SK-N-SH (cell line): ENCODE measurements around the gene POLR3B. TPM values are rescaled to one million over a fixed set of nuclear protein-coding genes. Genes with fewer than 3 reads are reported as not detected.
A peak's percentile ranks its signal among the peaks of the same experiment; 100 is the strongest.

Experiments used
- CTCF ChIA-PET: fragments of 300-600, 350-600 bp; formaldehyde crosslinking; extraction: SDS; loops from one replicate; lab custom pipeline; 2021; lab: Yijun Ruan, JAX
- POLR2A ChIA-PET: fragments of 350-600 bp; sonication (Branson Sonifier 250); formaldehyde crosslinking; extraction: SDS; loops from one replicate; lab custom pipeline; 2020; ENCODE audit warnings: antibody characterized with exemption, inconsistent platforms; lab: Yijun Ruan, JAX
- DNase-seq: peaks from one replicate; pipeline ENCODE4 v3.0.0; 2012
- H2AFZ ChIP-seq: fragments of 200-600 bp; sonication (generic); 2 replicates; pipeline ENCODE4 v1.8.1; 2016; ENCODE audit warnings: antibody characterized with exemption, mild to moderate bottlenecking, low read depth
- H3F3A ChIP-seq: fragments of 200-600 bp; sonication (generic); replicated peaks from 2 replicates; pipeline ENCODE3; 2016; ENCODE audit warnings: antibody characterized with exemption, mild to moderate bottlenecking; ENCODE audit not compliant: insufficient read depth
- H3K27ac ChIP-seq, 2 experiments: fragments of 200-500 bp in 1 of 2; fragments of 200-600 bp in 1 of 2; sonication (Bioruptor generic) in 1 of 2; sonication (generic), shearing (Covaris generic) in 1 of 2; 2 replicates each; pipeline versions ENCODE4 v1.5.1 to v1.6.1; 2014 to 2016; ENCODE audit warnings: low read depth in 2 of 2, inconsistent platforms in 1 of 2, low read length in 1 of 2, mild to moderate bottlenecking in 1 of 2, mixed read lengths in 1 of 2
- H3K27me3 ChIP-seq: fragments of 200-600 bp; sonication (generic), shearing (Covaris generic); 2 replicates; pipeline ENCODE4 v1.6.1; 2016; ENCODE audit warnings: mixed run types; ENCODE audit not compliant: insufficient read depth
- H3K36me3 ChIP-seq, 2 experiments: fragments of 200-500 bp in 1 of 2; fragments of 200-600 bp in 1 of 2; sonication (Bioruptor generic) in 1 of 2; sonication (generic) in 1 of 2; replicated peaks in 1 of 2; 2 replicates each; pipeline versions ENCODE3 to v1.5.1; 2014 to 2016; ENCODE audit warnings: low read length in 1 of 2, mild to moderate bottlenecking in 1 of 2; ENCODE audit not compliant: insufficient read depth in 2 of 2, control insufficient read depth in 1 of 2
- H3K4me1 ChIP-seq, 2 experiments: fragments of 200-500 bp in 1 of 2; fragments of 200-600 bp in 1 of 2; sonication (Bioruptor generic) in 1 of 2; sonication (generic), shearing (Covaris generic) in 1 of 2; 2 replicates each; pipeline versions ENCODE4 v1.5.1 to v1.6.1; 2014 to 2016; ENCODE audit warnings: low read depth in 1 of 2, low read length in 1 of 2, mixed run types in 1 of 2; ENCODE audit not compliant: insufficient read depth in 2 of 2, control insufficient read depth in 1 of 2
- H3K4me2 ChIP-seq: fragments of 200-600 bp; sonication (generic), shearing (Covaris generic); 2 replicates; pipeline ENCODE4 v1.6.1; 2017; ENCODE audit warnings: mixed run types
- H3K4me3 ChIP-seq, 2 experiments: fragments of 200-500 bp in 1 of 2; fragments of 200-600 bp in 1 of 2; sonication (Bioruptor generic) in 1 of 2; sonication (generic), shearing (Covaris generic) in 1 of 2; 2 replicates each; pipeline versions ENCODE4 v1.5.1 to v1.8.1; 2014 to 2016; ENCODE audit warnings: low read depth in 2 of 2, inconsistent platforms in 1 of 2, low read length in 1 of 2, mild to moderate bottlenecking in 1 of 2, mixed read lengths in 1 of 2, moderate library complexity in 1 of 2
- H3K79me2 ChIP-seq: fragments of 200-600 bp; sonication (generic); 2 replicates; pipeline ENCODE4 v1.8.1; 2017; ENCODE audit warnings: mild to moderate bottlenecking; ENCODE audit not compliant: insufficient read depth
- H3K9ac ChIP-seq: fragments of 200-600 bp; sonication (generic); 2 replicates; pipeline ENCODE4 v1.6.1; 2017; ENCODE audit warnings: mixed run types
- H3K9me2 ChIP-seq: fragments of 200-600 bp; sonication (generic); 2 replicates; pipeline ENCODE4 v1.6.1; 2017; ENCODE audit warnings: mixed run types
- H3K9me3 ChIP-seq: fragments of 200-600 bp; sonication (generic); 2 replicates; pipeline ENCODE4 v1.6.1; 2017; ENCODE audit warnings: mixed run types, mild to moderate bottlenecking, moderate library complexity
- H4K20me1 ChIP-seq: fragments of 200-600 bp; sonication (generic); 2 replicates; pipeline ENCODE4 v1.6.1; 2017; ENCODE audit warnings: mild to moderate bottlenecking, mixed run types; ENCODE audit not compliant: insufficient read depth
- FOSL2 ChIP-seq: IDR thresholded peaks from 2 replicates; pipeline ENCODE4 v1.4.0; 2012; ENCODE audit warnings: low read depth, mild to moderate bottlenecking, moderate library complexity, borderline replicate concordance
- FOXJ3 ChIP-seq: sonication (generic); formaldehyde crosslinking; IDR thresholded peaks from 2 replicates; pipeline ENCODE4 v1.5.1; 2020; ENCODE audit warnings: mild to moderate bottlenecking, missing genetic modification reagents
- FOXM1 ChIP-seq: IDR thresholded peaks from 2 replicates; pipeline ENCODE4 v1.4.0; 2012; ENCODE audit warnings: low read depth, mild to moderate bottlenecking
- GABPA ChIP-seq: IDR thresholded peaks from 2 replicates; pipeline ENCODE4 v1.4.0; 2012; ENCODE audit warnings: low read depth, mild to moderate bottlenecking
- GATA2 ChIP-seq: sonication (generic); formaldehyde crosslinking; IDR thresholded peaks from 2 replicates; pipeline ENCODE4 v1.5.0; 2020; ENCODE audit warnings: mild to moderate bottlenecking, missing genetic modification reagents
- JUND ChIP-seq: IDR thresholded peaks from 2 replicates; pipeline ENCODE4 v1.4.0; 2012
- MXI1 ChIP-seq: IDR thresholded peaks from 2 replicates; pipeline ENCODE4 v1.6.1; 2012; ENCODE audit warnings: mild to moderate bottlenecking, low read depth, low read length, improper control_type of control experiment
- RAD21 ChIP-seq: IDR thresholded peaks from 2 replicates; pipeline ENCODE4 v1.6.1; 2012; ENCODE audit warnings: mild to moderate bottlenecking, low read length
- RCOR1 ChIP-seq: fragments of 150-350 bp; IDR thresholded peaks from 2 replicates; pipeline ENCODE4 v1.6.1; 2017; ENCODE audit warnings: antibody characterized with exemption, low read length
- TEAD4 ChIP-seq: IDR thresholded peaks from 2 replicates; pipeline ENCODE4 v1.4.0; 2012; ENCODE audit warnings: mild to moderate bottlenecking, borderline replicate concordance; ENCODE audit not compliant: insufficient read depth
- WGBS: methylation state at CpG from one replicate; pipeline ENCODE4 v1.1.6; 2017; ENCODE audit warnings: low lambda C conversion rate; 5-methylcytosine and 5-hydroxymethylcytosine counted together
- polyA plus RNA-seq, 3 experiments: library from polyadenylated mRNA; depleted of rRNA; stranded (reverse); fragments of >200 nt; gene quantifications; 2 replicates each; pipeline ENCODE4 v1.2.3, GENCODE V29; 2012
- TF ChIP-seq, protein P1 (sequence below): IDR thresholded peaks from 2 replicates; pipeline ENCODE4 v1.4.0; 2012; ENCODE audit warnings: low read depth
- TF ChIP-seq, protein P2 (sequence below): IDR thresholded peaks from 2 replicates; pipeline ENCODE4; 2012
- TF ChIP-seq, protein P3 (sequence below): IDR thresholded peaks from 2 replicates; pipeline ENCODE4 v1.6.1; 2012; ENCODE audit warnings: mild to moderate bottlenecking, low read depth, low read length, moderate library complexity
- TF ChIP-seq, protein P4 (sequence below): fragments of 200-600 bp; sonication (generic); IDR thresholded peaks from 2 replicates; pipeline ENCODE4 v1.6.1; 2017; ENCODE audit warnings: antibody characterized with exemption, mild to moderate bottlenecking, moderate library complexity
- TF ChIP-seq, protein P5 (sequence below): fragments of 150-350 bp; IDR thresholded peaks from 2 replicates; pipeline ENCODE4 v1.6.1; 2017; ENCODE audit warnings: antibody characterized with exemption, low read length, low read depth, borderline replicate concordance

The POLR3B gene
- polyA plus RNA-seq, 1 of the 3 experiments (the other 2 are of a cell fraction): 3.3 TPM

DNA sequence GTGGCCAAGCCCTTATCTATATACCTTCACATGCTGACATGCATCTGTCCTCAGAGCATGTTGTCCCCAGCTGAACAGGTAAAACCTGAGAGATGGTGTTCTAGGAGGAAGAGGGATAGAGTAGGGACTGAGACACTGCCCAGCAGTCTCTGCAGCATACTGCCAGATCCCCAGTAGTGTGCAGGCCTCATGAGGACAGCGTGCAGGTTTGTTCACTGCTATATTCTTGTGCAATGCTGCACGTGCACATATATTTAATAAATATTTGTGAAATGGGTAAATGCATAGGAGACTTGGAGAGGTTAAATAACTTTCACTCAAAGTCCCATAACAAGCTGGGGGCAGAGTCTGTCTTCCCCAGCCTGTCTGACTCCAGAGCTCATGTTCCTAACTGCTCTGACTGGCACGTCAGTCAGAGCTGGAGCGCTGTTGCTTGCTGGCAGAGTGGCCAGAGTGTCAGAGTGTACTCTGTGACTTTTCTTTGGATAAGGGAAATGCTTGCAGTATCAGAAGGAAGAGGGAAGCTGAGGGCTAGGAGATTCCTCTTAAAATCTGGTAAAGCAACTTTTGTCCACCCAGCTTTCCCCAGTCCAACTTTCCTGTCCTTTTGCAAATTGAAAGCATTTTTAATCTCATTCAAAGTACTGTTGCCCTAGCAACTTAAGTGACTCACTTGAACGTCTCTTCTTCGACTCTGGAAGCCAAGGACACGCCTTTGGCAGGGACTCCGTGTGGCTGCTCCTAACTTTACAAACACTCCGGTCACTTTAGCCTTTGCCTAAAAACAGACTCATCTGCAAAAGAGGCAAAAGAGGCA, 14.9 kb upstream of the POLR3B start:
- Histone ChIP-seq H3K36me3 (peaks cover 5 to 9% of the 10 kb centered on the region in 2 experiments), H3K9me3 (no peaks in the 10 kb centered on the region), H3K27me3 (no peaks in the 10 kb centered on the region), H3K27ac (peak overlapping the region; percentile 7 to 71; a peak in 3 of 4 replicates), H3K9ac (peak overlapping the region; percentile 38; the same call in 1 of the 2 replicates), H3K9me2 (no peaks in the 10 kb centered on the region), H3K4me1 (peaks cover 4 to 6% of the 10 kb centered on the region in 2 experiments; a peak in 3 of 4 replicates), H3F3A (peaks cover 10% of the 10 kb centered on the region), H3K4me3 (peak overlapping the region; percentile 26 to 42; a peak in 1 of 4 replicates), H3K4me2 (peak overlapping the region; percentile 77), H4K20me1 (no peaks in the 10 kb centered on the region), H2AFZ (peak overlapping the region; percentile 42; the same call in 1 of the 2 replicates), H3K79me2 (no peaks in the 10 kb centered on the region)
- TF ChIP-seq, protein P1, sequence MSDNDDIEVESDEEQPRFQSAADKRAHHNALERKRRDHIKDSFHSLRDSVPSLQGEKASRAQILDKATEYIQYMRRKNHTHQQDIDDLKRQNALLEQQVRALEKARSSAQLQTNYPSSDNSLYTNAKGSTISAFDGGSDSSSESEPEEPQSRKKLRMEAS: 0 out of 2 replicates have a peak, but pooled peaks have one; percentile 23
- no peak for TF ChIP-seq MXI1
- TF ChIP-seq, protein P2, sequence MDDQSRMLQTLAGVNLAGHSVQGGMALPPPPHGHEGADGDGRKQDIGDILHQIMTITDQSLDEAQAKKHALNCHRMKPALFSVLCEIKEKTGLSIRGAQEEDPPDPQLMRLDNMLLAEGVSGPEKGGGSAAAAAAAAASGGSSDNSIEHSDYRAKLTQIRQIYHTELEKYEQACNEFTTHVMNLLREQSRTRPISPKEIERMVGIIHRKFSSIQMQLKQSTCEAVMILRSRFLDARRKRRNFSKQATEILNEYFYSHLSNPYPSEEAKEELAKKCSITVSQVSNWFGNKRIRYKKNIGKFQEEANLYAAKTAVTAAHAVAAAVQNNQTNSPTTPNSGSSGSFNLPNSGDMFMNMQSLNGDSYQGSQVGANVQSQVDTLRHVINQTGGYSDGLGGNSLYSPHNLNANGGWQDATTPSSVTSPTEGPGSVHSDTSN: peak; percentile 60
- TF ChIP-seq RCOR1: no peak
- TF ChIP-seq FOSL2: peak; percentile 39; the same call in 1 of the 2 replicates
- no peak for TF ChIP-seq TEAD4
- peak; percentile 20; the same call in 1 of the 2 replicates for TF ChIP-seq JUND
- no peak for DNase-seq
- CTCF ChIA-PET: interaction anchor here (1.1 to 4.4 kb wide), 2 partner anchors 15 to 577 kb away, joined by 3 to 21 read pairs; partner anchors contain the start of gene POLR3B
- WGBS: 28% methylated on average over 9 of the region's 9 CpGs
- POLR2A ChIA-PET: no interaction called here

DNA sequence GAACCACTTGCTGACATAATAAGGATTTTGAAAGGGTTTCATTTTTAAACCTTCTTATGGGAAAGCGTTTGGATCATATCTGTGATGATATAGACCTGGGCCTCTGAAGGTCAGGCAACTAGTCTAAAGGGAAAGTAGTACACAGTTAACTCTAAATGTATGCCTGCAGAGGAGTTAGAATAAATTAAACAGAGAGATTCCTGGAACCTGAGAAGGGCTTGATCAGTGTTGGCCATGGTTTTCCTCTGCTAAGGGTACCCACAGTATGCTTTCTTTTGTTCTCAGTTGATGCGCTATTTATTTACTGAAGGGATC, 14.4 kb upstream of the POLR3B start:
- no peaks in the 10 kb centered on the region for H3K9me3 ChIP-seq
- peak overlapping the region; percentile 42; the same call in 1 of the 2 replicates for H2AFZ ChIP-seq
- H4K20me1 ChIP-seq: no peaks in the 10 kb centered on the region
- peak overlapping the region; percentile 38; the same call in 1 of the 2 replicates for H3K9ac ChIP-seq
- H3K27me3 ChIP-seq: no peaks in the 10 kb centered on the region
- peak overlapping the region; percentile 77 for H3K4me2 ChIP-seq
- no peaks in the 10 kb centered on the region for H3K79me2 ChIP-seq
- H3F3A ChIP-seq: peaks cover 10% of the 10 kb centered on the region
- ChIA-PET POLR2A (no interaction called here), CTCF (interaction anchor here (1.1 to 4.4 kb wide), 2 partner anchors 14 to 576 kb away, joined by 3 to 21 read pairs; partner anchors contain the start of gene POLR3B)
- 84% methylated on average over 2 of the region's 2 CpGs for WGBS
- H3K27ac ChIP-seq: peak overlapping the region; percentile 7 to 71; a peak in 3 of 4 replicates
- H3K4me3 ChIP-seq: peak overlapping the region; percentile 26 to 42; a peak in 1 of 4 replicates
- H3K36me3 ChIP-seq: peaks cover 5 to 9% of the 10 kb centered on the region in 2 experiments
- DNase-seq: no peak
- no peaks in the 10 kb centered on the region for H3K9me2 ChIP-seq
- peaks cover 4 to 6% of the 10 kb centered on the region in 2 experiments; a peak in 3 of 4 replicates for H3K4me1 ChIP-seq
- TF ChIP-seq GABPA: no peak
- TF ChIP-seq FOXJ3: no peak
- TF ChIP-seq FOXM1: no peak
- TF ChIP-seq, protein P3, sequence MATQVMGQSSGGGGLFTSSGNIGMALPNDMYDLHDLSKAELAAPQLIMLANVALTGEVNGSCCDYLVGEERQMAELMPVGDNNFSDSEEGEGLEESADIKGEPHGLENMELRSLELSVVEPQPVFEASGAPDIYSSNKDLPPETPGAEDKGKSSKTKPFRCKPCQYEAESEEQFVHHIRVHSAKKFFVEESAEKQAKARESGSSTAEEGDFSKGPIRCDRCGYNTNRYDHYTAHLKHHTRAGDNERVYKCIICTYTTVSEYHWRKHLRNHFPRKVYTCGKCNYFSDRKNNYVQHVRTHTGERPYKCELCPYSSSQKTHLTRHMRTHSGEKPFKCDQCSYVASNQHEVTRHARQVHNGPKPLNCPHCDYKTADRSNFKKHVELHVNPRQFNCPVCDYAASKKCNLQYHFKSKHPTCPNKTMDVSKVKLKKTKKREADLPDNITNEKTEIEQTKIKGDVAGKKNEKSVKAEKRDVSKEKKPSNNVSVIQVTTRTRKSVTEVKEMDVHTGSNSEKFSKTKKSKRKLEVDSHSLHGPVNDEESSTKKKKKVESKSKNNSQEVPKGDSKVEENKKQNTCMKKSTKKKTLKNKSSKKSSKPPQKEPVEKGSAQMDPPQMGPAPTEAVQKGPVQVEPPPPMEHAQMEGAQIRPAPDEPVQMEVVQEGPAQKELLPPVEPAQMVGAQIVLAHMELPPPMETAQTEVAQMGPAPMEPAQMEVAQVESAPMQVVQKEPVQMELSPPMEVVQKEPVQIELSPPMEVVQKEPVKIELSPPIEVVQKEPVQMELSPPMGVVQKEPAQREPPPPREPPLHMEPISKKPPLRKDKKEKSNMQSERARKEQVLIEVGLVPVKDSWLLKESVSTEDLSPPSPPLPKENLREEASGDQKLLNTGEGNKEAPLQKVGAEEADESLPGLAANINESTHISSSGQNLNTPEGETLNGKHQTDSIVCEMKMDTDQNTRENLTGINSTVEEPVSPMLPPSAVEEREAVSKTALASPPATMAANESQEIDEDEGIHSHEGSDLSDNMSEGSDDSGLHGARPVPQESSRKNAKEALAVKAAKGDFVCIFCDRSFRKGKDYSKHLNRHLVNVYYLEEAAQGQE: no peak
- TF ChIP-seq, protein P4, sequence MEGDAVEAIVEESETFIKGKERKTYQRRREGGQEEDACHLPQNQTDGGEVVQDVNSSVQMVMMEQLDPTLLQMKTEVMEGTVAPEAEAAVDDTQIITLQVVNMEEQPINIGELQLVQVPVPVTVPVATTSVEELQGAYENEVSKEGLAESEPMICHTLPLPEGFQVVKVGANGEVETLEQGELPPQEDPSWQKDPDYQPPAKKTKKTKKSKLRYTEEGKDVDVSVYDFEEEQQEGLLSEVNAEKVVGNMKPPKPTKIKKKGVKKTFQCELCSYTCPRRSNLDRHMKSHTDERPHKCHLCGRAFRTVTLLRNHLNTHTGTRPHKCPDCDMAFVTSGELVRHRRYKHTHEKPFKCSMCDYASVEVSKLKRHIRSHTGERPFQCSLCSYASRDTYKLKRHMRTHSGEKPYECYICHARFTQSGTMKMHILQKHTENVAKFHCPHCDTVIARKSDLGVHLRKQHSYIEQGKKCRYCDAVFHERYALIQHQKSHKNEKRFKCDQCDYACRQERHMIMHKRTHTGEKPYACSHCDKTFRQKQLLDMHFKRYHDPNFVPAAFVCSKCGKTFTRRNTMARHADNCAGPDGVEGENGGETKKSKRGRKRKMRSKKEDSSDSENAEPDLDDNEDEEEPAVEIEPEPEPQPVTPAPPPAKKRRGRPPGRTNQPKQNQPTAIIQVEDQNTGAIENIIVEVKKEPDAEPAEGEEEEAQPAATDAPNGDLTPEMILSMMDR: no peak
- TF ChIP-seq, protein P5, sequence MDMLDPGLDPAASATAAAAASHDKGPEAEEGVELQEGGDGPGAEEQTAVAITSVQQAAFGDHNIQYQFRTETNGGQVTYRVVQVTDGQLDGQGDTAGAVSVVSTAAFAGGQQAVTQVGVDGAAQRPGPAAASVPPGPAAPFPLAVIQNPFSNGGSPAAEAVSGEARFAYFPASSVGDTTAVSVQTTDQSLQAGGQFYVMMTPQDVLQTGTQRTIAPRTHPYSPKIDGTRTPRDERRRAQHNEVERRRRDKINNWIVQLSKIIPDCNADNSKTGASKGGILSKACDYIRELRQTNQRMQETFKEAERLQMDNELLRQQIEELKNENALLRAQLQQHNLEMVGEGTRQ: no peak
- no peak for TF ChIP-seq GATA2 (CRISPR knock-in tag)
- no peak for TF ChIP-seq RAD21
